ENCODE data around the gene AFAP1. TPM values are rescaled to one million over a fixed set of nuclear protein-coding genes. Genes with fewer than 3 reads are reported as not detected.

AFAP1 gene
- total and polyA plus RNA-seq, 2 of the 8 experiments (the other 6 are each of a cell fraction or from before 2014, with no cell fraction given), result 3.6 to 18.2 TPM

- H3K4me2 ChIP-seq (ENCODE audit: insufficient read depth in 1 of 2, low read depth in 2 of 2, low read length in 2 of 2), result no peak overlapping the region
- H4K5ac ChIP-seq (ENCODE audit: insufficient read length, low read depth, low read length), result no peak overlapping the region
- no peak overlapping the region for H2BK120ac ChIP-seq (replicated peaks; ENCODE audit: low read depth, low read length)
- H3K4me1 ChIP-seq (replicated peaks in 1 of 4; ENCODE audit: control insufficient read depth in 3 of 4, insufficient read depth in 4 of 4, low read length in 3 of 4), result peaks cover 0 to 3% (median 1%) of the 10 kb centered on the region in 4 experiments; a peak in 4 of 7 replicates
- H2AK5ac ChIP-seq (ENCODE audit: low read depth, low read length), result no peak overlapping the region
- H3K9me3 ChIP-seq (ENCODE audit: insufficient read depth in 2 of 2, low read depth in 1 of 2, low read length in 1 of 2), result no peaks in the 10 kb centered on the region; a peak in 1 of 4 replicates
- H3K79me1 ChIP-seq (ENCODE audit: low read depth, low read length), result no peaks in the 10 kb centered on the region
- H3K23ac ChIP-seq (ENCODE audit: insufficient read length), result no peak overlapping the region
- H3K23me2 ChIP-seq (ENCODE audit: low read depth, low read length), result peaks cover 8% of the 10 kb centered on the region
- 82% methylated on average over 24 of the region's 24 CpGs; no CpG with 5 or more reads in 1 of the 2 experiments for WGBS, 2 experiments (ENCODE audit: extremely low coverage in 1 of 2, insufficient coverage in 1 of 2, insufficient read length in 1 of 2, insufficient replicate concordance in 2 of 2, low coverage in 1 of 2, low lambda C conversion rate in 2 of 2, missing lambda C conversion rate in 1 of 2)
- peaks cover 0 to 4% (median 2%) of the 10 kb centered on the region in 4 experiments; a peak in 3 of 7 replicates for H3K27me3 ChIP-seq (replicated peaks in 1 of 4; ENCODE audit: control insufficient read depth in 3 of 4, extremely low read depth in 1 of 4, insufficient read depth in 3 of 4, low read length in 3 of 4)
- DNase-seq (ENCODE audit: low read depth in 1 of 2, low spot score in 2 of 2) (no peak), FAIRE-seq (no peak)
- no peak overlapping the region for H3K4me3 ChIP-seq (ENCODE audit: extremely low read depth in 1 of 4, insufficient read depth in 2 of 4, low read depth in 3 of 4, low read length in 4 of 4)
- no peak overlapping the region for H3K56ac ChIP-seq (replicated peaks; ENCODE audit: insufficient read length, low read depth, low read length)
- ChIA-PET CTCF (ENCODE audit: partially characterized antibody) (no interaction called here), POLR2A (ENCODE audit: partially characterized antibody) (no interaction called here)
- H2BK15ac ChIP-seq (ENCODE audit: low read length), result no peak overlapping the region
- H3K9ac ChIP-seq (replicated peaks in 1 of 4; ENCODE audit: extremely low read depth in 1 of 4, low read depth in 3 of 4, low read length in 3 of 4), result no peak overlapping the region
- no peak overlapping the region for H3K18ac ChIP-seq (ENCODE audit: extremely low read depth, low read length)
- no peaks in the 10 kb centered on the region for H3K79me2 ChIP-seq (ENCODE audit: control insufficient read depth in 1 of 2, insufficient read depth in 2 of 2, low read length in 2 of 2)
- H2BK12ac ChIP-seq (ENCODE audit: low read depth, low read length), result no peak overlapping the region
- peak overlapping the region; percentile 62 for H4K8ac ChIP-seq (ENCODE audit: extremely low read depth, insufficient read depth, low read length)
- no peak overlapping the region for H2BK5ac ChIP-seq (ENCODE audit: low read depth, low read length)
- no peak overlapping the region for H2BK20ac ChIP-seq (ENCODE audit: low read length)
- H3K4ac ChIP-seq (replicated peaks; ENCODE audit: insufficient read length, low read depth, low read length), result no peak overlapping the region
- no peak overlapping the region for H3K27ac ChIP-seq (ENCODE audit: low read depth, low read length)
- H3K14ac ChIP-seq (ENCODE audit: insufficient read length), result no peak overlapping the region
- H4K91ac ChIP-seq (replicated peaks; ENCODE audit: insufficient read length, low read length), result no peak overlapping the region
- no peaks in the 10 kb centered on the region for H3K36me3 ChIP-seq (ENCODE audit: control insufficient read depth in 2 of 4, insufficient read depth in 4 of 4, low read length in 3 of 4)
- H4K20me1 ChIP-seq (replicated peaks in 1 of 2; ENCODE audit: control insufficient read depth in 1 of 2, insufficient read depth in 2 of 2, low read length in 2 of 2), result peaks cover 0 to 2% of the 10 kb centered on the region in 2 experiments
- no peak overlapping the region for H2AFZ ChIP-seq (ENCODE audit: low read length)
- TF ChIP-seq EP300 (IDR thresholded peaks at IDR 0.05; ENCODE audit: borderline replicate concordance in 1 of 2, low read depth in 2 of 2, low read length in 2 of 2) (no peak), ATF2 (IDR thresholded peaks at IDR 0.05; ENCODE audit: low read length) (no peak), SIN3A (conservative IDR thresholded peaks at IDR 0.05 in 1 of 2, IDR thresholded peaks at IDR 0.05 in 1 of 2; ENCODE audit: low read depth in 1 of 2, low read length in 2 of 2) (no peak), TCF12 (IDR thresholded peaks at IDR 0.05; ENCODE audit: low read depth, low read length) (no peak), NANOG (IDR thresholded peaks at IDR 0.05; ENCODE audit: insufficient read depth, low read depth, low read length, poor library complexity, severe bottlenecking) (no peak), HDAC6 (IDR thresholded peaks at IDR 0.05; ENCODE audit: low read depth, low read length) (no peak), KDM1A (IDR thresholded peaks at IDR 0.05; ENCODE audit: borderline replicate concordance, low read length) (no peak), EZH2 (IDR thresholded peaks at IDR 0.05; ENCODE audit: low read depth, low read length, severe bottlenecking) (no peak), POU5F1 (IDR thresholded peaks at IDR 0.05; ENCODE audit: low read depth, low read length) (no peak), MAX (IDR thresholded peaks at IDR 0.05) (no peak), JUND (IDR thresholded peaks at IDR 0.05; ENCODE audit: low read length) (no peak)
Observed at GRCh38 chr4:7717946-7718490, 221.6 kb downstream of the AFAP1 start.

Data from H1 (cell line).